Lung (tissue), 12 donors: ENCODE measurements around the gene ITPK1. TPM values are rescaled to one million over a fixed set of nuclear protein-coding genes. Genes with fewer than 3 reads are reported as not detected.

ENCODE experiments used
- ATAC-seq: fragments of 200-7000 bp; cut with Tn5 transposase; one replicate; pipeline ENCODE4 v1.9.1; 2020; ENCODE audit warnings: moderate number of reproducible peaks; ENCODE audit not compliant: insufficient read depth, low FRiP score
- DNase-seq, 3 donors: peaks; one replicate each; pipeline ENCODE4 v3.0.0-alpha.2; 2013 to 2017
- H3K27ac ChIP-seq, 2 donors: one replicate each; pipeline ENCODE4 v1.5.1; 2013; ENCODE audit warnings: mild to moderate bottlenecking in 2 of 2, moderate library complexity in 2 of 2, control low read depth in 1 of 2, inconsistent platforms in 1 of 2, low read depth in 1 of 2, low read length in 1 of 2
- H3K27me3 ChIP-seq, 3 donors: one replicate each; pipeline ENCODE4 v1.5.1; 2013; ENCODE audit warnings: low read length in 2 of 3; ENCODE audit not compliant: control insufficient read depth in 3 of 3, insufficient read depth in 3 of 3
- H3K36me3 ChIP-seq, 4 donors: one replicate each; pipeline ENCODE4 v1.5.1; 2013; ENCODE audit warnings: low read length in 4 of 4, mild to moderate bottlenecking in 1 of 4, moderate library complexity in 1 of 4; ENCODE audit not compliant: control insufficient read depth in 4 of 4, insufficient read depth in 4 of 4
- H3K4me1 ChIP-seq, 5 donors: one replicate each; pipeline ENCODE4 v1.5.1; 2013; ENCODE audit warnings: low read length in 5 of 5, mild to moderate bottlenecking in 2 of 5, moderate library complexity in 1 of 5; ENCODE audit not compliant: control insufficient read depth in 5 of 5, insufficient read depth in 5 of 5
- H3K4me3 ChIP-seq: one replicate; pipeline ENCODE4 v1.5.1; 2013; ENCODE audit warnings: mild to moderate bottlenecking, control low read depth, moderate library complexity
- H3K9ac ChIP-seq, 2 donors: one replicate each; pipeline ENCODE4 v1.5.1; 2013; ENCODE audit warnings: low read length in 2 of 2, control low read depth in 1 of 2; ENCODE audit not compliant: insufficient read depth in 1 of 2
- H3K9me3 ChIP-seq, 4 donors: one replicate each; pipeline ENCODE4 v1.5.1; 2013; ENCODE audit warnings: low read length in 3 of 4, mild to moderate bottlenecking in 1 of 4, moderate library complexity in 1 of 4; ENCODE audit not compliant: control insufficient read depth in 4 of 4, insufficient read depth in 3 of 4
- WGBS, 2 donors: extraction: QIAGEN DNeasy Blood & Tissue Kit; methylation state at CpG; one replicate each; pipeline ENCODE4 v1.1.7; 2013; 5-methylcytosine and 5-hydroxymethylcytosine counted together
- polyA plus RNA-seq, 2 donors: library from polyadenylated mRNA; stranded (reverse); fragments of 200-250 nt; gene quantifications; one replicate each; pipeline ENCODE4 v1.2.1, GENCODE V29; 2013
- total RNA-seq, 2 donors: library from RNA; depleted of rRNA in 1 of 2; stranded (reverse); fragments of >200 nt in 1 of 2; gene quantifications; one replicate each; pipeline ENCODE4 v1.2.1, GENCODE V29; 2014 to 2021
- TF ChIP-seq, protein P1 (sequence below): IDR thresholded peaks from 2 replicates; pipeline ENCODE4 v1.5.1; 2012; ENCODE audit warnings: mild to moderate bottlenecking; ENCODE audit errors: control extremely low read depth, extremely low read depth
- donor health status: control.
- donor health status: control.
- donor health status: Bipolar disorder and iron deficiency.
- donor health status: healthy.
- donor health status: DM: yes; HTN: yes; CAD: no.

Gene ITPK1
- total and polyA plus RNA-seq, 4 donors, result 17.5 to 99.4 (median 45.3) TPM

DNA sequence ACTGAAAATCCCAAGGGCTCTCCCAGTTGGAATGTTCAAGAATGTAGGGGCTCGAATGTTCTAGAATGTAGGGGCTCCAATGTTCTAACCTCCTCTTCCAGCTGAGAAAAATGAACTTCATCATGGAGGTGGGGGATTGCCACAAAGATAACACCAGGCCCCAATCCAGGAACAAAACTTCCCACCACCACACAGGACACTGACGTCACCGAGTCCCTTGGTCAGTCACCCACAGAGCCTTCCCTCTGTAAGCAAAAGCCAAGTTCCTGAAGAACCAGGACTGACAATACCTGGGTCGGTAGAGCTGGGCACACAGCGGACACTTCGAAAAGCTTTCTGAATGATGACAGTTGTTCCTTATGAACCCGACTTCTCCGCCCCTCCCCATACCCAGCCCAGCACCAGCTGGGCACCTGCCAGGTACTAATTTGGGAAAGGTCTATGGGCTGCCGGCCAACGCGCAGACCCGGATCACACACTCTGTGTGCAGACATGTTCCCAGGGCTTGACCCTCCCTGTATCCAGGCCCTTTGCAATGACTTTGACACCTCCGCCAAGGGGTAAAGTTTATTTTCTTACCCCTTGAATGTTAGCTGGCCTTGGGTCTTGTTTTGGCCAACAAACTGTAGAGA, 18.9 kb downstream of the ITPK1 start:
- Histone ChIP-seq H3K27me3 (no peaks in the 10 kb centered on the region), H3K36me3 (no peaks in the 10 kb centered on the region), H3K4me1 (peaks cover 0 to 25% (median 13%) of the 10 kb centered on the region in 5 donors), H3K9ac (no peak overlapping the region), H3K27ac (peak overlapping the region in 1 of 2 donors; percentile 62), H3K9me3 (no peaks in the 10 kb centered on the region), H3K4me3 (no peak overlapping the region)
- TF ChIP-seq, protein P1, sequence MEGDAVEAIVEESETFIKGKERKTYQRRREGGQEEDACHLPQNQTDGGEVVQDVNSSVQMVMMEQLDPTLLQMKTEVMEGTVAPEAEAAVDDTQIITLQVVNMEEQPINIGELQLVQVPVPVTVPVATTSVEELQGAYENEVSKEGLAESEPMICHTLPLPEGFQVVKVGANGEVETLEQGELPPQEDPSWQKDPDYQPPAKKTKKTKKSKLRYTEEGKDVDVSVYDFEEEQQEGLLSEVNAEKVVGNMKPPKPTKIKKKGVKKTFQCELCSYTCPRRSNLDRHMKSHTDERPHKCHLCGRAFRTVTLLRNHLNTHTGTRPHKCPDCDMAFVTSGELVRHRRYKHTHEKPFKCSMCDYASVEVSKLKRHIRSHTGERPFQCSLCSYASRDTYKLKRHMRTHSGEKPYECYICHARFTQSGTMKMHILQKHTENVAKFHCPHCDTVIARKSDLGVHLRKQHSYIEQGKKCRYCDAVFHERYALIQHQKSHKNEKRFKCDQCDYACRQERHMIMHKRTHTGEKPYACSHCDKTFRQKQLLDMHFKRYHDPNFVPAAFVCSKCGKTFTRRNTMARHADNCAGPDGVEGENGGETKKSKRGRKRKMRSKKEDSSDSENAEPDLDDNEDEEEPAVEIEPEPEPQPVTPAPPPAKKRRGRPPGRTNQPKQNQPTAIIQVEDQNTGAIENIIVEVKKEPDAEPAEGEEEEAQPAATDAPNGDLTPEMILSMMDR, result no peak
- ATAC-seq (no peak), DNase-seq (no peak)
- 88 to 90% methylated on average over 13 of the region's 13 CpGs for WGBS, 2 donors

DNA sequence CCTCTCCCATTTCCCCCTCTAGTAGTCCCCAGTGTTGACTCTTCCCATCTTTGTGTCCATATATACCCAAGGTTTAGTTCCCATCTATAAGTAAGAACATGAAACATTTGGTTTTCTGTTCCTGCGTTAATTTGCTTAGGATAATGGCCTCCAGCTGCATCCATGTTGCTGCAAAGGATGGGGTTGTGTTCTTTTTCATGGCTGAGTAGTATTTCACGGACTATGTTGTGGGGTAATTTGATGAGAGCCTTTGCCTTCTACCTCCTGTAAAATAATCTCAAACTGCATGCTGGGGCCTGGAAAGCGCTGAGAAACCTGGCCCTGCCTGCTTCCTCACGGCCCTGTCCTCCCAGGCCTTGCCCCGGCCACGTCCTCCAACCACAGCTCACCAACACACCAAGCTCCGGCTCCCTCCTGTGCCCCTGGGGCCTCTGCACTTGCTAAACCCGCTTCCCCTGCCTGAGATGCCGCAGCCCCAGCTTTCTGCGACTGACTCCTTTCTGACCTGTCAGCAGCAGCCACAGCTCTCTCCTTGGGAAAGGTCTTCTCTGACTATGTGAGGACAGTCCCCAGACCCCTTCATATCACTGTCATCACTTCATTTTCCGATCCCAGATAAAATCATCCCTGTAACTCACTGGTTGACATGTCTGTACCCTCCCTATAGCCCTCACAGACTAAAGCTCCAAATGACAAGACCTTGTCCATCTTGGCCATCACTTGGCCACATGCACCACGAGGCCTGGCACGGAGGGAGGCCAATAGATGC, 19.8 kb downstream of the ITPK1 start:
- 75 to 89% methylated on average over 13 of the region's 13 CpGs for WGBS, 2 donors
- Histone ChIP-seq H3K9me3 (no peaks in the 10 kb centered on the region), H3K4me1 (peaks cover 0 to 33% (median 21%) of the 10 kb centered on the region in 5 donors), H3K9ac (no peak overlapping the region), H3K27me3 (no peaks in the 10 kb centered on the region), H3K36me3 (no peaks in the 10 kb centered on the region), H3K27ac (no peak overlapping the region), H3K4me3 (no peak overlapping the region)
- TF ChIP-seq, protein P1, result no peak
- ATAC-seq, result no peak
- DNase-seq, result no peak

DNA sequence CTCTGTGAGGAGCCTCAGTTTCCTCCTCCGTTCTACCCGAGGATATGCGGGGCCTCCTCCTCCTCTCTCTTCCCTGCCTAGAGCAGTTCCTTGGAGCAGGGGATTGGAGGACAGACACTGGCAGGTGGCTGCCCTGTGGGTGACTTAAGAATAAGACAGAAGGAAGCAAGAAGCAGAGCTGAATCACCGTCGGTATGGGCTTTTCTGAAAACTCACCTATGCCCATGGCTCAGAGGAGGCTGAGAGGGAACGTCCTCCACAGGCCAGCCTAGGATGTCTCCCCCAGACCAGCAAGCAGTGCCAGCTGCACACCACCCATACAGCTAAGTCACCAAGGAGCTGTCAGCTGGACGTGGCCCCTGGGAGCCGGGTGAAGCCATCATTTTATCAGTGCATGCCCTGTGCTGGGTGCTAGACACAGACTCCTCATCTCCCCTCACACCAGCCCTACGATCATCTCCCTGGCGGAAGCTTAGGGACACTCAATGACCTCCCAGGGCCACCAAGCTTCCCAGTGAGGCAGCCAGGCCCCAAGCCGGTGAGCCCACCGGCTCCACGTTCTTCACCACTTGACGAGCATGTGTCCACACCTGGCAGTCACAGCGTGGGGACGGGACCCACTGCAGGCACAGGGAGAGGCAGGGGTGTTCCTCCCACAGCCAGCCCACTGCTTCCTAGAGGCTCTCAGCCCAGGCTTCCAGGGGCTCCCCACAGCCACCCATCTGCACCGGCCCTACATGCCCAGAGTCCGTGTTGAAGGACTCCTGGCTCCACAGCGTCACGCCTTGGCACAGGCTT, 21.4 kb downstream of the ITPK1 start:
- Histone ChIP-seq H3K36me3 (no peaks in the 10 kb centered on the region), H3K27ac (no peak overlapping the region), H3K27me3 (no peaks in the 10 kb centered on the region), H3K4me1 (peaks cover 0 to 34% (median 17%) of the 10 kb centered on the region in 5 donors), H3K9ac (no peak overlapping the region), H3K9me3 (peaks cover 0 to 2% (median 0%) of the 10 kb centered on the region in 4 donors), H3K4me3 (no peak overlapping the region)
- DNase-seq (no peak), ATAC-seq (no peak)
- TF ChIP-seq, protein P1, result no peak
- WGBS, 2 donors, result 94% methylated on average over 20 of the region's 20 CpGs
